H9 (cell line): Measurements from ENCODE around the gene NRXN2. TPM values are rescaled to one million over a fixed set of nuclear protein-coding genes. Genes with fewer than 3 reads are reported as not detected.

Source experiments
- DNase-seq: peaks from one replicate; pipeline ENCODE4 v3.0.0-alpha.2; 2017
- H2AFZ ChIP-seq: one replicate; pipeline ENCODE4 v1.6.1; 2013; ENCODE audit warnings: mild to moderate bottlenecking, low read length, control low read depth, moderate library complexity
- H2AK5ac ChIP-seq: 2 replicates; pipeline ENCODE4 v1.6.1; 2013; ENCODE audit warnings: low read length, control low read depth, mixed read lengths; ENCODE audit not compliant: insufficient read length
- H2BK120ac ChIP-seq: one replicate; pipeline ENCODE4 v1.6.1; 2013; ENCODE audit warnings: low read depth, mild to moderate bottlenecking, low read length, control low read depth, inconsistent platforms; ENCODE audit not compliant: poor library complexity, severe bottlenecking
- H2BK12ac ChIP-seq: 2 replicates; pipeline ENCODE4 v1.6.1; 2013; ENCODE audit warnings: low read length, control low read depth, mixed read lengths, low read depth; ENCODE audit not compliant: insufficient read length
- H2BK15ac ChIP-seq: 2 replicates; pipeline ENCODE4 v1.6.1; 2013; ENCODE audit warnings: low read depth, low read length, control low read depth
- H2BK20ac ChIP-seq: one replicate; pipeline ENCODE4 v1.6.1; 2013; ENCODE audit warnings: low read depth, mild to moderate bottlenecking, low read length, control low read depth, inconsistent platforms; ENCODE audit not compliant: poor library complexity, severe bottlenecking
- H2BK5ac ChIP-seq: 2 replicates; pipeline ENCODE4 v1.6.1; 2013; ENCODE audit warnings: low read length, control low read depth, mixed read lengths; ENCODE audit not compliant: insufficient read length
- H3K14ac ChIP-seq: 2 replicates; pipeline ENCODE4 v1.6.1; 2013; ENCODE audit warnings: low read length, control low read depth; ENCODE audit not compliant: insufficient read depth
- H3K18ac ChIP-seq: 2 replicates; pipeline ENCODE4 v1.6.1; 2013; ENCODE audit warnings: low read depth, mild to moderate bottlenecking, mixed read lengths, low read length, control low read depth; ENCODE audit not compliant: insufficient read length
- H3K23ac ChIP-seq: 2 replicates; pipeline ENCODE4 v1.6.1; 2013; ENCODE audit warnings: low read length, control low read depth, mixed read lengths, low read depth; ENCODE audit not compliant: insufficient read length
- H3K23me2 ChIP-seq: 2 replicates; pipeline ENCODE4 v1.6.1; 2013; ENCODE audit warnings: low read depth, mild to moderate bottlenecking, mixed read lengths, low read length, control low read depth; ENCODE audit not compliant: insufficient read length, poor library complexity, severe bottlenecking
- H3K27ac ChIP-seq: 2 replicates; pipeline ENCODE4 v1.5.1; 2013; ENCODE audit warnings: low read length, control low read depth, mixed read lengths, low read depth; ENCODE audit not compliant: insufficient read length
- H3K27me3 ChIP-seq: 2 replicates; pipeline ENCODE4 v1.6.1; 2013; ENCODE audit warnings: low read length, control low read depth, inconsistent platforms; ENCODE audit not compliant: insufficient read depth
- H3K4ac ChIP-seq: 2 replicates; pipeline ENCODE4 v1.6.1; 2013; ENCODE audit warnings: low read depth, mild to moderate bottlenecking, control low read depth, inconsistent platforms, low read length, moderate library complexity
- H3K4me1 ChIP-seq: 2 replicates; pipeline ENCODE4 v1.6.1; 2013; ENCODE audit warnings: low read length, control low read depth, inconsistent platforms; ENCODE audit not compliant: insufficient read depth
- H3K4me2 ChIP-seq: 2 replicates; pipeline ENCODE4 v1.6.1; 2013; ENCODE audit warnings: low read length, control low read depth, mixed read lengths; ENCODE audit not compliant: insufficient read length, insufficient read depth
- H3K56ac ChIP-seq: 2 replicates; pipeline ENCODE4 v1.6.1; 2013; ENCODE audit warnings: low read depth, mild to moderate bottlenecking, mixed read lengths, low read length, control low read depth; ENCODE audit not compliant: insufficient read length
- H3K79me1 ChIP-seq: 2 replicates; pipeline ENCODE4 v1.6.1; 2013; ENCODE audit warnings: low read depth, mild to moderate bottlenecking, moderate library complexity, low read length, control low read depth, inconsistent platforms; ENCODE audit not compliant: insufficient read depth, poor library complexity, severe bottlenecking
- H3K79me2 ChIP-seq: 2 replicates; pipeline ENCODE4 v1.6.1; 2013; ENCODE audit warnings: low read length, control low read depth, inconsistent platforms; ENCODE audit not compliant: insufficient read depth
- H3K9ac ChIP-seq: 2 replicates; pipeline ENCODE4 v1.6.1; 2013; ENCODE audit warnings: low read length, control low read depth, mixed read lengths; ENCODE audit not compliant: insufficient read length; ENCODE audit errors: extremely low read depth
- H3K9me3 ChIP-seq: one replicate; pipeline ENCODE4 v1.6.1; 2013; ENCODE audit warnings: low read depth, low read length, inconsistent platforms; ENCODE audit not compliant: control insufficient read depth
- H3T11ph ChIP-seq: one replicate; pipeline ENCODE4 v1.6.1; 2013; ENCODE audit warnings: mild to moderate bottlenecking, low read length, control low read depth, inconsistent platforms
- H4K20me1 ChIP-seq: one replicate; pipeline ENCODE4 v1.6.1; 2013; ENCODE audit not compliant: control insufficient read depth, insufficient read length, insufficient read depth
- H4K5ac ChIP-seq: 2 replicates; pipeline ENCODE4 v1.6.1; 2013; ENCODE audit warnings: low read depth, mild to moderate bottlenecking, mixed read lengths, low read length, control low read depth; ENCODE audit not compliant: insufficient read length
- H4K8ac ChIP-seq: replicated peaks from 2 replicates; pipeline ENCODE4 v1.6.1; 2013; ENCODE audit warnings: low read length, control low read depth, mixed read lengths, low read depth; ENCODE audit not compliant: insufficient read length
- H4K91ac ChIP-seq: 2 replicates; pipeline ENCODE4 v1.6.1; 2013; ENCODE audit warnings: low read depth, mild to moderate bottlenecking, moderate library complexity, mixed read lengths, low read length, control low read depth; ENCODE audit not compliant: insufficient read length
- H3K27ac Mint-ChIP-seq, 3 experiments: 2 replicates in 2 of 3; 3 replicates in 1 of 3; pipeline ENCODE4 v1.8.0; 2020 to 2021; ENCODE audit warnings: mixed read lengths in 3 of 3, mild to moderate bottlenecking in 1 of 3, moderate library complexity in 1 of 3
- H3K27me3 Mint-ChIP-seq: 2 replicates; pipeline ENCODE4 v1.8.0; 2021; ENCODE audit warnings: low read depth, mild to moderate bottlenecking, moderate library complexity, mixed read lengths
- H3K36me3 Mint-ChIP-seq, 3 experiments: 2 replicates in 2 of 3; 3 replicates in 1 of 3; pipeline ENCODE4 v1.8.0; 2020 to 2021; ENCODE audit warnings: low read depth in 3 of 3, mixed read lengths in 3 of 3; ENCODE audit not compliant: insufficient read depth in 1 of 3
- H3K4me1 Mint-ChIP-seq, 2 experiments: 2 replicates each; pipeline ENCODE4 v1.8.0; 2020; ENCODE audit warnings: mixed read lengths in 2 of 2
- H3K4me3 Mint-ChIP-seq, 2 experiments: 2 replicates in 1 of 2; 3 replicates in 1 of 2; pipeline ENCODE4 v1.8.0; 2020 to 2021; ENCODE audit warnings: mild to moderate bottlenecking in 2 of 2, mixed read lengths in 2 of 2, moderate library complexity in 1 of 2
- H3K9me3 Mint-ChIP-seq, 2 experiments: 2 replicates in 1 of 2; 3 replicates in 1 of 2; pipeline ENCODE4 v1.8.0; 2020; ENCODE audit warnings: mild to moderate bottlenecking in 2 of 2, mixed read lengths in 2 of 2, moderate library complexity in 1 of 2
- CTCF ChIP-seq: fragments of 200-600 bp; sonication (generic); conservative IDR thresholded peaks from 3 replicates; pipeline ENCODE4 v1.8.0; 2021; ENCODE audit warnings: antibody characterized with exemption, mild to moderate bottlenecking
- WGBS: extraction: QIAGEN DNeasy Blood & Tissue Kit; methylation state at CpG from one replicate; pipeline ENCODE4 v1.1.7; 2013; ENCODE audit warnings: missing lambda C conversion rate, low lambda C conversion rate, mixed read lengths; ENCODE audit not compliant: insufficient read length; ENCODE audit errors: extremely low coverage; 5-methylcytosine and 5-hydroxymethylcytosine counted together
- total RNA-seq: library from RNA; stranded (reverse); gene quantifications from 2 replicates; pipeline ENCODE4 v1.2.1, GENCODE V29; 2021

Gene NRXN2
- total RNA-seq, 1 experiment from 2014 or later, result 3.9 TPM

GRCh38 chr11:64631675-64632074 is 91.3 kb downstream of the NRXN2 start:
- WGBS, result no CpG with 5 or more reads among the region's 4 CpGs
- H3K23me2 ChIP-seq, result no peaks in the 10 kb centered on the region
- H3K9ac ChIP-seq, result no peak overlapping the region
- Mint-ChIP-seq H3K9me3 (peaks cover 0 to 3% of the 10 kb centered on the region in 2 experiments; a peak in 1 of 5 replicates), H3K36me3 (peaks cover 0 to 4% (median 0%) of the 10 kb centered on the region in 3 experiments; a peak in 1 of 7 replicates), H3K27me3 (peaks cover 61% of the 10 kb centered on the region), H3K4me3 (no peak overlapping the region), H3K27ac (no peak overlapping the region), H3K4me1 (peaks cover 12 to 33% of the 10 kb centered on the region in 2 experiments)
- no peak overlapping the region for H2AFZ ChIP-seq
- H4K91ac ChIP-seq, result no peak overlapping the region
- H3K79me2 ChIP-seq, result no peaks in the 10 kb centered on the region
- H3T11ph ChIP-seq, result no peak overlapping the region
- no peak overlapping the region for H2BK20ac ChIP-seq
- H3K27me3 ChIP-seq, result peaks cover 5% of the 10 kb centered on the region; the same call in 1 of the 2 replicates
- H2AK5ac ChIP-seq, result no peak overlapping the region
- H3K56ac ChIP-seq, result no peak overlapping the region
- H2BK5ac ChIP-seq, result no peak overlapping the region
- no peak overlapping the region for H4K8ac ChIP-seq
- no peak overlapping the region for H2BK15ac ChIP-seq
- no peak overlapping the region for H4K5ac ChIP-seq
- no peak overlapping the region for H3K23ac ChIP-seq
- no peak overlapping the region for H3K14ac ChIP-seq
- H4K20me1 ChIP-seq, result no peaks in the 10 kb centered on the region
- no peak overlapping the region for H3K18ac ChIP-seq
- no peak overlapping the region for H3K4ac ChIP-seq
- no peak for DNase-seq
- no peak for TF ChIP-seq CTCF
- H3K4me2 ChIP-seq, result no peak overlapping the region
- no peaks in the 10 kb centered on the region for H3K79me1 ChIP-seq
- no peak overlapping the region for H2BK12ac ChIP-seq
- H3K9me3 ChIP-seq, result no peaks in the 10 kb centered on the region
- no peak overlapping the region for H2BK120ac ChIP-seq
- no peaks in the 10 kb centered on the region; the same call in 1 of the 2 replicates for H3K4me1 ChIP-seq
- no peak overlapping the region for H3K27ac ChIP-seq
